Immature natural killer cell (primary cell): ENCODE measurements around the gene ENOX1. TPM values are rescaled to one million over a fixed set of nuclear protein-coding genes. Genes with fewer than 3 reads are reported as not detected.

Experiments used
- DNase-seq, 3 donors: peaks; one replicate each; pipeline ENCODE4 v3.0.0; 2022; ENCODE audit warnings: mixed read lengths in 1 of 3
- H3K27ac Mint-ChIP-seq, 6 donors: one replicate each; pipeline ENCODE4 v1.8.0; 2020; ENCODE audit warnings: mixed read lengths in 6 of 6, mild to moderate bottlenecking in 5 of 6, inconsistent platforms in 4 of 6, moderate library complexity in 3 of 6
- H3K27me3 Mint-ChIP-seq, 3 donors: one replicate each; pipeline ENCODE4 v1.8.0; 2020 to 2021; ENCODE audit warnings: low read depth in 3 of 3, mild to moderate bottlenecking in 3 of 3, mixed read lengths in 3 of 3, moderate library complexity in 3 of 3, inconsistent platforms in 1 of 3
- H3K36me3 Mint-ChIP-seq, 3 donors: one replicate each; pipeline ENCODE4 v1.8.0; 2020; ENCODE audit warnings: mixed read lengths in 3 of 3, inconsistent platforms in 2 of 3, mild to moderate bottlenecking in 2 of 3
- H3K4me1 Mint-ChIP-seq, 2 donors: one replicate each; pipeline ENCODE4 v1.8.0; 2020; ENCODE audit warnings: inconsistent platforms in 2 of 2, mild to moderate bottlenecking in 2 of 2, mixed read lengths in 2 of 2, moderate library complexity in 1 of 2
- H3K4me3 Mint-ChIP-seq, 5 donors: one replicate each; pipeline ENCODE4 v1.8.0; 2020; ENCODE audit warnings: mild to moderate bottlenecking in 5 of 5, mixed read lengths in 5 of 5, inconsistent platforms in 3 of 5, moderate library complexity in 3 of 5
- H3K9me3 Mint-ChIP-seq, 6 donors: one replicate each; pipeline ENCODE4 v1.8.0; 2020; ENCODE audit warnings: mild to moderate bottlenecking in 6 of 6, mixed read lengths in 6 of 6, inconsistent platforms in 4 of 6, moderate library complexity in 3 of 6
- polyA plus RNA-seq, 3 donors: library from polyadenylated mRNA; unstranded; fragments of 300-500 nt; fragmentation: Illumina TruSeq; gene quantifications; one replicate each; pipeline ENCODE4 v1.2.3, GENCODE V29; 2021

ENOX1 gene
- polyA plus RNA-seq, 3 donors from 2014 or later, result not detected

DNA sequence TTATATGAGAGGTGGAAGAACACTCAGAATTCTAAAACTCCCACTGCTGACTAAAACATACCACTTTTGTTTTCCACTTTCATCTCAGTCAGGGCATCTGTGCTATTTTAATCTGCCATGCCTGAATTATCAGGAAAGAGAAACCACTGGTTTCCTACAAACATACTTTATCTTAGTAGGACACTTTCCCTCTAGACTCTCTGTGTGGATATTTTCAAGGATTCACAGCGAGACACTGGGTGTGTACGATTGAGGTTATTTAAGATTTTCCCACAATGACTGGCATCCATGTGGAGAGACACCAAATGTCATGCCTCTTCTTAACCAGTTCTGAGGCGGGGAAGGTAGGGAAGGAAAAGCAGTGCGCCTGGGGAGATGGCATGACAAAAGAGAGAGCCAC is 212.2 kb downstream of the ENOX1 start:
- H3K27ac Mint-ChIP-seq, result no peak overlapping the region
- H3K4me3 Mint-ChIP-seq, result no peak overlapping the region
- H3K4me1 Mint-ChIP-seq, result no peaks in the 10 kb centered on the region
- no peaks in the 10 kb centered on the region for H3K36me3 Mint-ChIP-seq
- peaks cover 0 to 3% (median 0%) of the 10 kb centered on the region in 6 donors for H3K9me3 Mint-ChIP-seq
- no peak for DNase-seq
- no peaks in the 10 kb centered on the region for H3K27me3 Mint-ChIP-seq

DNA sequence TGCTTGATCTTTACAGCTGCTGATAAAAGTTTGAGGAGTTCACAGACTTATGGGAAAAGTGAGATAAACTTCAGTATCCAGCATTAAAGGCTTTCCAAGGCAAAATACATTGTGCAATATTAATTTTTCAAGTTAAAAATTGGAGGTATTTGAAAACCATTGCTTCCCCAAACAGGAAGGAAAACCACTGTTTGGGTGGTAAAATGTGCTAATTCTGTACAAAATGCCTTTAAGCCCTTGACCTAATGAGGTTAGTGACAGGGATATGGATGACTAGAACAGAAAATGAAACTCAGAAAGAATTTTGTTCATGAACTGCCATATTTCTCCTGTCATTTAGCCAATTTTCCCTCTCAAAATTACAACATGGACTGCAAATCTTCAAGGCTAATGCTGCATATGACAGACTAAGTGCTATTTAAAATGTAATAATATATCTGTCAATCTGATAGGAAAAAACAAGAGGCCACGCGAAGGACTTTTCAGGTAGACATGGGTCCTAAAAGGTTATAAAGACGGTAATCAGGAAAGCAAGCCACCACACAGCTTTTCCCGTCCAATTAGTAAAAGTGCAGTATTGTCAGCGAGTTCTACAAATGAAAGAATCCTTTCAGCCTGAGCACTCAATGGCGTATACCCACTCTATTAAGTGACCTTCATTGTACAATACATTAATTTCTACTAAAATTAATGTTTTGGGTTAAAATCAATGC is 212.8 kb downstream of the ENOX1 start:
- no peak overlapping the region for H3K4me3 Mint-ChIP-seq
- H3K27ac Mint-ChIP-seq, result no peak overlapping the region
- no peaks in the 10 kb centered on the region for H3K4me1 Mint-ChIP-seq
- H3K36me3 Mint-ChIP-seq, result no peaks in the 10 kb centered on the region
- DNase-seq, result no peak
- H3K27me3 Mint-ChIP-seq, result peaks cover 0 to 2% (median 0%) of the 10 kb centered on the region in 3 donors
- H3K9me3 Mint-ChIP-seq, result peaks cover 0 to 3% (median 0%) of the 10 kb centered on the region in 6 donors

- H3K4me3 Mint-ChIP-seq, result no peak overlapping the region
- H3K36me3 Mint-ChIP-seq, result no peaks in the 10 kb centered on the region
- peaks cover 0 to 2% (median 0%) of the 10 kb centered on the region in 3 donors for H3K27me3 Mint-ChIP-seq
- DNase-seq, result no peak
- peaks cover 0 to 3% (median 0%) of the 10 kb centered on the region in 6 donors for H3K9me3 Mint-ChIP-seq
- H3K27ac Mint-ChIP-seq, result no peak overlapping the region
- H3K4me1 Mint-ChIP-seq, result no peaks in the 10 kb centered on the region
Measured at GRCh38 chr13:43573361-43573740, 213.4 kb downstream of the ENOX1 start.

DNA sequence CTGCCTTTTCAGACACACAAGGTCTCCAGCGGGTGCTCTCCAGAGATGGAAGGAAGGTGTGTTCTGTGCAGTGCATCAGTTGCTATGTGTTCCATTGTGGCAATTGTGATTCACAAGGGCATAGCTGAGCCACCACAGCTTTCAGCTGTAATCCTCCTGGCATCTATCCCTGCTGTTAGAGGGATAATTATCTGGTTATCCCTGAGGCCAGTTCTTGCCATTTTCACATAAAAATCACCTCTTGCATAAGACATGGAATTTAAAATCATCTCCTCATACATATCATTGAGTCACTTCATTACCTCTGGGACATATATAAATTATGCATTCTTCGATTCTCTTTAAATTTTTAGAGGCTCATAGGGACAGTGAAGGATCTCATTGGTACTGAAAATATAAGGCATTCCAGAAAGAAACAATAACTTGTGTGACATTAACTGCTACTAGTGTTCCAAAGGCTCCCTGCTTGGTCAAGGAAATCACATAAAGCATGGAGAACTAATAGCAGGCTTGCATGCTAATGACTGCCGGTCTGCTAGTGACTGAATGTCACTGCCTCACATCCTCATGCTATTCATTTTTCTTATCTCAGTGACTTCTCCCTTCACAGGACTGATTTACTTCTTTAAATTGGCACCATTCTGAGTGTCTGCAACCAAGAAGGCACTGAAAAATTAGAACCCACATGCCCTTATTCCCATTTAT is 214.0 kb downstream of the ENOX1 start:
- H3K27me3 Mint-ChIP-seq, result peaks cover 0 to 2% (median 0%) of the 10 kb centered on the region in 3 donors
- H3K27ac Mint-ChIP-seq, result no peak overlapping the region

DNA sequence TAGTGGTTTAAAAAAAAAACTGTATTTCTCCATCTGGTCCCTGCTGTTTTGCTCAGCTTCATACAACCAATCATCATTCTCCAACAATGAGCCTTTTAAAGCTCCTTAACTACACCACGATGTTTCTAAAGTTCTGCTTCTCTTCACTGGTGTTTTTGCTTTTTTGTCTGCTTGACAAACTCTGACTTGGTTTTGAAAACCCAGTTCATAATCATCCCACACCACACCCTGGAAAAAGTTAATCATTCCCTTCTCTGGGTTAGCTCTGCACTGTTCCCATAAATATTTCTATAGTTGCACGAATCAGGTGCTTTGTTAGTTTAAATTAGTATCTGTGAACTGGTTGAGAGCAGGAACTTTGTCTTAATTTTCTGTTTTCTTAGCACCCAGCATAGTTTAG is 217.1 kb downstream of the ENOX1 start:
- DNase-seq, result no peak
- Mint-ChIP-seq H3K27ac (no peak overlapping the region), H3K27me3 (peaks cover 0 to 4% (median 2%) of the 10 kb centered on the region in 3 donors), H3K4me3 (no peak overlapping the region), H3K9me3 (peaks cover 0 to 5% (median 0%) of the 10 kb centered on the region in 6 donors), H3K36me3 (no peaks in the 10 kb centered on the region), H3K4me1 (no peaks in the 10 kb centered on the region)

More for the DNA sequence above, 214.0 kb downstream of the ENOX1 start:
- H3K36me3 Mint-ChIP-seq, result no peaks in the 10 kb centered on the region
- no peak for DNase-seq
- peaks cover 0 to 3% (median 0%) of the 10 kb centered on the region in 6 donors for H3K9me3 Mint-ChIP-seq
- no peaks in the 10 kb centered on the region for H3K4me1 Mint-ChIP-seq
- no peak overlapping the region for H3K4me3 Mint-ChIP-seq

DNA sequence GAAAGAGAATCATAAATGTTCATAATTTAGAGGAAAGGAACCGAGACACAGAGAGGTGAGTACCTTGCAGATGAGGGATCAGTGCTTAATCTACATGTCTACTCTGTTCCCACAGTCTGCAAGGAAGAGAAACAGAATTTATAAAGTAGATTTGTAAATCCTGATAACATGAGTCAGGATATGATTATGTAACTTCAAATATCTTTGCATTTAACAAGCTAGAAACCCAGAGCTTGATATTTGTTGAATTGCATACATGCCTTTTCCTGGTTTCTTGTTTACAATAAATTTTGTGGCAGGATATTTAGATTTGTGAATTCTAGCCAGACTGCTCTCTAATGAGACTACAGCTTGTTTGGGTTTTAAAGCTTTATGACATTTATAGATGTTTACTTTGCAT is 219.2 kb downstream of the ENOX1 start:
- H3K9me3 Mint-ChIP-seq, result peaks cover 0 to 5% (median 0%) of the 10 kb centered on the region in 6 donors
- DNase-seq, result no peak
- no peak overlapping the region for H3K27ac Mint-ChIP-seq
- H3K36me3 Mint-ChIP-seq, result no peaks in the 10 kb centered on the region
- H3K4me1 Mint-ChIP-seq, result no peaks in the 10 kb centered on the region
- H3K27me3 Mint-ChIP-seq, result peaks cover 2 to 5% (median 4%) of the 10 kb centered on the region in 3 donors
- H3K4me3 Mint-ChIP-seq, result no peak overlapping the region

GRCh38 chr13:43564952-43565351 is 221.8 kb downstream of the ENOX1 start:
- no peaks in the 10 kb centered on the region for H3K36me3 Mint-ChIP-seq
- H3K4me1 Mint-ChIP-seq, result no peaks in the 10 kb centered on the region
- no peak for DNase-seq
- H3K27me3 Mint-ChIP-seq, result peaks cover 3 to 6% (median 4%) of the 10 kb centered on the region in 3 donors
- H3K9me3 Mint-ChIP-seq, result peaks cover 0 to 2% (median 0%) of the 10 kb centered on the region in 6 donors
- H3K27ac Mint-ChIP-seq, result no peak overlapping the region
- no peak overlapping the region for H3K4me3 Mint-ChIP-seq

DNA sequence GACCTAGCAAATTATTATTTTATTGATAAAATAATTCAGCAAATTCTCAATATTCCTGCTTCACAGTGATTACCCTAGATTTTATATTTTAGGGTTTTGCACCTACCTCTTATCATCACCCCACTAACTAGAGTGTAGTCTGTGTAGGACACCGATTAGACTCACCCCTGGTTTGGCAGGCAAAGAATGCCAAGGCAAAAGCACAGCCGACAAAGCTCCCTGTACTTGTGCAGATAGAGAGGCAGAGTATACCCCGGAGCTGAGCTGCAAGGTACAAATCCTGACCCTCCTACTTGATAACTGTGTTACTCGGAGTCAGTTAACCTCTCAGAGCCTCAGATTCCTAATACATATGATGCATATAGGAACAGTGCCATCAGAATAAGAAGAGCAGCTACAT is 225.7 kb downstream of the ENOX1 start:
- DNase-seq, result no peak

GRCh38 chr13:43558939-43559338 is 227.8 kb downstream of the ENOX1 start:
- no peak overlapping the region for H3K27ac Mint-ChIP-seq
- no peaks in the 10 kb centered on the region for H3K9me3 Mint-ChIP-seq
- no peak for DNase-seq
- H3K4me1 Mint-ChIP-seq, result no peaks in the 10 kb centered on the region
- H3K4me3 Mint-ChIP-seq, result no peak overlapping the region
- H3K36me3 Mint-ChIP-seq, result no peaks in the 10 kb centered on the region
- peaks cover 0 to 9% (median 1%) of the 10 kb centered on the region in 3 donors for H3K27me3 Mint-ChIP-seq

More for the DNA sequence above, 225.7 kb downstream of the ENOX1 start:
- no peak overlapping the region for H3K4me3 Mint-ChIP-seq
- H3K4me1 Mint-ChIP-seq, result no peaks in the 10 kb centered on the region
- peaks cover 1 to 6% (median 4%) of the 10 kb centered on the region in 3 donors for H3K27me3 Mint-ChIP-seq
- peaks cover 0 to 2% (median 0%) of the 10 kb centered on the region in 6 donors for H3K9me3 Mint-ChIP-seq
- no peaks in the 10 kb centered on the region for H3K36me3 Mint-ChIP-seq
- H3K27ac Mint-ChIP-seq, result no peak overlapping the region

DNA sequence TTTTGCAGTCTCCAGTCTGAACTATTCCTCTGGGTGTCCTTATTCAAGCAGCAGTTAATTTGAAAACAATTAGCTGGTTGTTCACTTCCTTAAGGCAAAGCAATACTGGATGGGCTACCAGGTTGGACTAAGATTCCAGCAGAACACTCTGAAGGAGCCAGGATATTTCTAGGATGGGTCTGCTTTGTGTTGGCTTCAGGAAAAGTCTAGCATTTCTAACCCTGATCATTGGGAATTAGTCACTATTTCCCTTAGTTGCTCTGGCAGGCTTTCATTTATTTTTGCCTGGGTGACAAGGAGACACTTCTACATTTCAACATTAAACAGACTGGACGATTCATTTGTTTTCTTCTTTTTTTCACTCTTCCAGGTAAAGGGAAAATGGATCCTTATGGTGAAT is 228.4 kb downstream of the ENOX1 start:
- H3K36me3 Mint-ChIP-seq, result no peaks in the 10 kb centered on the region
- DNase-seq, result no peak
- no peak overlapping the region for H3K27ac Mint-ChIP-seq
- no peaks in the 10 kb centered on the region for H3K9me3 Mint-ChIP-seq
- no peaks in the 10 kb centered on the region for H3K4me1 Mint-ChIP-seq
- peaks cover 0 to 9% (median 1%) of the 10 kb centered on the region in 3 donors for H3K27me3 Mint-ChIP-seq
- H3K4me3 Mint-ChIP-seq, result no peak overlapping the region

DNA sequence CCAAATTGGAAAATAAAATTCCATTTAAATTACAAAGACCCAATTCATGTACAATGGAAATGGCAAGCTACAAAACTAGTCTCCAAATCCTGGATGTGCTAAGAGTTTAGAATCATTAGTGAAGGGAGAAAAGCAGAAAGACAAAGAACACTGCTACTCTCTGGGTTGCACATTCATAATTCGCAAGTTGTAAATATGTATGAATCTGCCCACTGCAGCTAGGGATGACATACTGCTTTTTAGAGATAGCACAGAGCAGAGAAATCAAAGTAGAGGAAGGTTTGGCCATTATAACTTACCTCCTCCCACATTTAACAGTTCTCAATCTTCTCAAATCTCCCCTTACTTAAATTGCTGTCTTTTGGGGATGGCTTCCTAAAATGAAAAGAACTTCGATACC is 231.1 kb downstream of the ENOX1 start:
- no peak overlapping the region for H3K27ac Mint-ChIP-seq
- DNase-seq, result no peak

DNA sequence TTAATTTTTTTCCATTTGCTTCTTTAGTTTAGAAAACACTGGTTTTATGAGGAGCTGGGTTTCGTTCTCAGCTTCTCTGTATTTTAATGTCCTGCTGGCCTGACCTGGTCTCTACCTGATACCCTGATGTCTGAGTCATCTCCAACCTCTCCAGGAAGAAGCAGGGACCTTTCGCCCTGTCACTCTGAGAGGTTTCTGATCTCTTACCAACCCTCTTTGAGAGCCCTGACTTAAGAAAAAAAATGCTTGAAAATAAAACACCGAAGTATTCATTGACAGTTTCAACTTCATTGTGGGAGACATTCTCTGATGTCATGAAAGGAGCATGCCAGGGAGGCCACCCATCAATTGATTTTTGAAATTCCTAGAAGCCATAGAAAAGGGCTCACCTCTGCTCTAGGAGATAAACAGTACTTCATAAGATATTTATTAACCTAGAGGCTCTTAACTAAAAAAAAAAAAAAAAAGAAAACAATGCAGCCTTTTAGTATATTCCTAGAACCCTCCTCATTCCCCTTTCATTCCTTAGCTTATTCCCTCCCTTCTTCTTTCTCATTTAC is 234.8 kb downstream of the ENOX1 start:
- H3K9me3 Mint-ChIP-seq, result peaks cover 0 to 2% (median 0%) of the 10 kb centered on the region in 6 donors
- H3K27ac Mint-ChIP-seq, result peak overlapping the region in 1 of 6 donors; percentile 4
- no peak for DNase-seq
- no peak overlapping the region for H3K4me3 Mint-ChIP-seq
- H3K4me1 Mint-ChIP-seq, result no peaks in the 10 kb centered on the region
- peaks cover 0 to 3% (median 3%) of the 10 kb centered on the region in 3 donors for H3K27me3 Mint-ChIP-seq
- no peaks in the 10 kb centered on the region for H3K36me3 Mint-ChIP-seq

More for the DNA sequence above, 231.1 kb downstream of the ENOX1 start:
- no peak overlapping the region for H3K4me3 Mint-ChIP-seq
- H3K9me3 Mint-ChIP-seq, result no peaks in the 10 kb centered on the region
- H3K36me3 Mint-ChIP-seq, result no peaks in the 10 kb centered on the region
- peaks cover 0 to 3% (median 0%) of the 10 kb centered on the region in 3 donors for H3K27me3 Mint-ChIP-seq
- no peaks in the 10 kb centered on the region for H3K4me1 Mint-ChIP-seq

GRCh38 chr13:43546816-43547215 is 240.0 kb downstream of the ENOX1 start:
- DNase-seq, result no peak
- Mint-ChIP-seq H3K9me3 (peaks cover 0 to 2% (median 0%) of the 10 kb centered on the region in 6 donors), H3K27ac (no peak overlapping the region), H3K4me1 (no peaks in the 10 kb centered on the region), H3K4me3 (no peak overlapping the region), H3K27me3 (peaks cover 0 to 3% (median 3%) of the 10 kb centered on the region in 3 donors), H3K36me3 (no peaks in the 10 kb centered on the region)

GRCh38 chr13:43546251-43546650 is 240.5 kb downstream of the ENOX1 start:
- Mint-ChIP-seq H3K4me1 (no peaks in the 10 kb centered on the region), H3K27ac (no peak overlapping the region), H3K36me3 (no peaks in the 10 kb centered on the region), H3K27me3 (peaks cover 0 to 3% (median 3%) of the 10 kb centered on the region in 3 donors), H3K4me3 (no peak overlapping the region), H3K9me3 (peaks cover 0 to 2% (median 0%) of the 10 kb centered on the region in 6 donors)
- DNase-seq, result no peak
